PC-3 (cell line): ENCODE measurements around the gene SPRYD4. TPM values are rescaled to one million over a fixed set of nuclear protein-coding genes. Genes with fewer than 3 reads are reported as not detected.
"Not testable (repeated sequence)": the region's sequence is repeated elsewhere in the genome, so short reads cannot be mapped to it uniquely, and the experiment has no call there.

Source experiments
- ATAC-seq: fragments of 200-7000 bp; cut with Tn5 transposase; 2 replicates; pipeline ENCODE4 v1.9.1; 2020; ENCODE audit warnings: mild to moderate bottlenecking, moderate library complexity
- BruUV-seq: library from RNA; stranded (reverse); fragments of 400-500 nt; replicated peaks from 2 replicates; lab custom pipeline; 2021; lab: Mats Ljungman, UMichigan
- CTCF ChIA-PET: fragments of 300-600 bp; sonication (Branson Sonifier 250); formaldehyde crosslinking; loops from one replicate; lab custom pipeline; 2022; ENCODE audit warnings: antibody characterized with exemption; lab: Charles Lee
- POLR2A ChIA-PET: fragments of 300-600 bp; sonication (Branson Sonifier 250); formaldehyde crosslinking; loops from one replicate; lab custom pipeline; 2022; ENCODE audit warnings: antibody characterized with exemption; ENCODE audit not compliant: unreplicated experiment; lab: Charles Lee
- DNase-seq: peaks from one replicate; pipeline ENCODE4 v3.0.0-alpha.2; 2015
- H2AFZ ChIP-seq: fragments of 300-600 bp; sonication (generic); 2 replicates; pipeline ENCODE4 v1.6.0; 2016; ENCODE audit warnings: antibody characterized with exemption, low read length
- H3F3A ChIP-seq: fragments of 300-600 bp; sonication (generic); one replicate; pipeline ENCODE4 v1.6.0; 2017; ENCODE audit warnings: antibody characterized with exemption, low read length, control low read depth, mild to moderate bottlenecking; ENCODE audit not compliant: unreplicated experiment
- H3K27ac ChIP-seq: fragments of 300-600 bp; sonication (generic); 2 replicates; pipeline ENCODE4 v1.5.1; 2016; ENCODE audit warnings: mild to moderate bottlenecking, low read length
- H3K27me3 ChIP-seq: fragments of 300-600 bp; sonication (generic); 2 replicates; pipeline ENCODE4 v1.6.1; 2016; ENCODE audit warnings: low read length, mixed read lengths
- H3K36me3 ChIP-seq: fragments of 300-600 bp; sonication (generic); 2 replicates; pipeline ENCODE4 v1.6.1; 2016; ENCODE audit warnings: low read depth, mixed run types, low read length, mixed read lengths
- H3K4me1 ChIP-seq: fragments of 300-600 bp; sonication (generic); 2 replicates; pipeline ENCODE4 v1.5.1; 2016; ENCODE audit warnings: low read length; ENCODE audit not compliant: insufficient read depth
- H3K4me2 ChIP-seq: fragments of 300-600 bp; sonication (generic); 2 replicates; pipeline ENCODE4 v1.6.0; 2016; ENCODE audit warnings: low read length
- H3K4me3 ChIP-seq: fragments of 300-600 bp; sonication (generic); 2 replicates; pipeline ENCODE4 v1.5.1; 2016; ENCODE audit warnings: mild to moderate bottlenecking, low read length, mixed read lengths
- H3K79me2 ChIP-seq: fragments of 300-600 bp; sonication (generic); 2 replicates; pipeline ENCODE4 v1.6.1; 2017; ENCODE audit warnings: low read length, mixed read lengths
- H3K9ac ChIP-seq: fragments of 300-600 bp; sonication (generic); 2 replicates; pipeline ENCODE4 v1.6.0; 2016; ENCODE audit warnings: mild to moderate bottlenecking, low read length
- H3K9me2 ChIP-seq: fragments of 300-600 bp; sonication (generic); replicated peaks from 2 replicates; pipeline ENCODE4 v1.6.1; 2016; ENCODE audit warnings: mixed run types, low read length, mixed read lengths
- H3K9me3 ChIP-seq: fragments of 300-600 bp; sonication (generic); 2 replicates; pipeline ENCODE4 v1.6.1; 2016; ENCODE audit warnings: low read length, mixed read lengths
- H4K20me1 ChIP-seq: fragments of 300-600 bp; sonication (generic); 2 replicates; pipeline ENCODE4 v1.6.1; 2016; ENCODE audit warnings: low read length, mixed read lengths
- CTCF ChIP-seq: fragments of 300-600 bp; sonication (generic); conservative IDR thresholded peaks from 2 replicates; pipeline ENCODE4 v1.5.1; 2017; ENCODE audit warnings: antibody characterized with exemption, low read depth, mild to moderate bottlenecking, low read length
- EZH2 ChIP-seq: fragments of 300-600 bp; sonication (generic); IDR thresholded peaks from one replicate; pipeline ENCODE4 v1.6.1; 2017; ENCODE audit warnings: antibody characterized with exemption, mild to moderate bottlenecking, low read length; ENCODE audit not compliant: unreplicated experiment
- EZH2phosphoT487 ChIP-seq: fragments of 300-600 bp; sonication (generic); IDR thresholded peaks from 2 replicates; pipeline ENCODE4 v1.6.1; 2018; ENCODE audit warnings: mild to moderate bottlenecking, antibody characterized with exemption, low read length, borderline replicate concordance
- intact Hi-C: fragments of 100-400 bp; cut with micrococcal nuclease; formaldehyde crosslinking; loops from 2 replicates; pipeline ENCODE4 v1.9.0; 2023
- total RNA-seq: library from RNA; depleted of rRNA; stranded (reverse); fragments of >200 nt; gene quantifications from 2 replicates; pipeline ENCODE4 v1.2.3, GENCODE V29; 2014

SPRYD4 gene
- total RNA-seq, 1 experiment from 2014 or later, result 3.4 TPM

- POLR2A ChIA-PET, H3F3A ChIP-seq, H3K9me3 ChIP-seq, H4K20me1 ChIP-seq, BruUV-seq, H3K27ac ChIP-seq, H3K4me2 ChIP-seq, intact Hi-C loops, H3K4me1 ChIP-seq, H3K9me2 ChIP-seq, H3K9ac ChIP-seq, H3K4me3 ChIP-seq, H3K27me3 ChIP-seq, CTCF ChIA-PET, H2AFZ ChIP-seq, ATAC-seq: not testable (repeated sequence)
- H3K36me3 ChIP-seq, result peaks cover 13% of the 10 kb centered on the region; the same call in 1 of the 2 replicates
- H3K79me2 ChIP-seq, result peaks cover 46% of the 10 kb centered on the region
- DNase-seq, result peak; percentile 39
These were observed 25.2 kb upstream of the SPRYD4 start for GRCh38 chr12:56443208-56443607.

- ChIA-PET POLR2A (interaction anchor here (0.6 to 1.0 kb wide), 3 partner anchors 89 to 475 kb away, joined by 3 to 7 read pairs (median 4); partner anchors contain the start of genes RAB5B, RNF41 and STAT2), CTCF (interaction anchor here (2.1 kb wide), 1 partner anchor 12 kb away, joined by 15 read pairs; no protein-coding TSS in a partner anchor)
- peak within 1 kb of the TSS; percentile 81 for H3K4me3 ChIP-seq
- H3K4me2 ChIP-seq, result peak within 1 kb of the TSS; percentile 80
- no peaks in the 10 kb centered on the region for H3F3A ChIP-seq
- intact Hi-C loops, result no loop called here
- H3K9me3 ChIP-seq, result no peaks in the 10 kb centered on the region
- H4K20me1 ChIP-seq, result no peaks in the 10 kb centered on the region
- H3K36me3 ChIP-seq, result 0 out of 2 replicates have a peak, but pooled peaks cover 9% of the 10 kb centered on the region
- BruUV-seq, result no TSS peak
- DNase-seq (peak; percentile 89), ATAC-seq (peak; percentile 98)
- H3K4me1 ChIP-seq, result peaks cover 12% of the 10 kb centered on the region
- no peaks in the 10 kb centered on the region for H3K27me3 ChIP-seq
- H3K27ac ChIP-seq, result peak within 1 kb of the TSS; percentile 82
- H2AFZ ChIP-seq, result peak within 1 kb of the TSS; percentile 92
- TF ChIP-seq EZH2 (no peak), CTCF (no peak), EZH2phosphoT487 (no peak)
- H3K79me2 ChIP-seq, result peaks cover 17% of the 10 kb centered on the region
- H3K9ac ChIP-seq, result peak within 1 kb of the TSS; percentile 92
- H3K9me2 ChIP-seq, result no peaks in the 10 kb centered on the region
These were observed 19.3 kb upstream of the SPRYD4 start, which contains the start of gene TIMELESS for GRCh38 chr12:56448860-56449621. Gene TIMELESS (minus strand): TSS chr12:56449426. CDS start chr12:56434170, 15,256 bp downstream.

GRCh38 chr12:56449622-56449984 is 18.8 kb upstream of the SPRYD4 start:
- POLR2A ChIA-PET, result interaction anchor here (0.6 to 1.0 kb wide), 3 partner anchors 12 to 476 kb away, joined by 4 to 7 read pairs (median 4); partner anchors contain the start of genes RAB5B and STAT2
- H3K4me1 ChIP-seq, result peaks cover 12% of the 10 kb centered on the region
- no peaks in the 10 kb centered on the region for H4K20me1 ChIP-seq
- CTCF ChIA-PET, result interaction anchor here (2.1 kb wide), 1 partner anchor 11 kb away, joined by 15 read pairs; no protein-coding TSS in a partner anchor
- H3K27ac ChIP-seq, result peak overlapping the region; percentile 82
- H3K4me3 ChIP-seq, result peak overlapping the region; percentile 81
- H3K27me3 ChIP-seq, result no peaks in the 10 kb centered on the region
- no peak for DNase-seq
- H3K9me2 ChIP-seq, result no peaks in the 10 kb centered on the region
- peaks cover 12% of the 10 kb centered on the region for H3K79me2 ChIP-seq
- no peak; the same call in 1 of the 2 replicates for ATAC-seq
- H3K9ac ChIP-seq, result peak overlapping the region; percentile 92
- H3K4me2 ChIP-seq, result peak overlapping the region; percentile 80
- H2AFZ ChIP-seq, result peak overlapping the region; percentile 92
- 0 out of 2 replicates have a peak, but pooled peaks cover 3% of the 10 kb centered on the region for H3K36me3 ChIP-seq
- TSS peak; percentile 98 for BruUV-seq
- TF ChIP-seq CTCF (no peak), EZH2 (no peak), EZH2phosphoT487 (no peak)
- H3F3A ChIP-seq, result no peaks in the 10 kb centered on the region
- intact Hi-C loops, result no loop called here
- H3K9me3 ChIP-seq, result no peaks in the 10 kb centered on the region
